DND-41 (cell line): ENCODE data around the gene PIK3CB.

Experiments
- ATAC-seq: fragments of 200-7000 bp; cut with Tn5 transposase; 3 replicates; pipeline ENCODE4 v1.9.1; 2021; ENCODE audit warnings: low read depth; ENCODE audit not compliant: insufficient read depth
- DNase-seq: peaks from one replicate; pipeline ENCODE4 v3.0.0-alpha.2; 2020
- H2AFZ ChIP-seq: 2 replicates; pipeline ENCODE4 v1.6.0; 2012; ENCODE audit warnings: low read depth, low read length
- H3K27ac ChIP-seq: 2 replicates; pipeline ENCODE4 v1.5.1; 2012; ENCODE audit warnings: low read length, inconsistent platforms
- H3K27me3 ChIP-seq: fragments of 200-600 bp; sonication (generic); 2 replicates; pipeline ENCODE4 v1.6.0; 2012; ENCODE audit warnings: low read length, mild to moderate bottlenecking, inconsistent platforms; ENCODE audit not compliant: insufficient read depth, poor library complexity
- H3K36me3 ChIP-seq: 2 replicates; pipeline ENCODE4 v1.5.1; 2012; ENCODE audit warnings: low read length, inconsistent platforms; ENCODE audit not compliant: insufficient read depth
- H3K4me1 ChIP-seq: 2 replicates; pipeline ENCODE4 v1.5.1; 2012; ENCODE audit warnings: mild to moderate bottlenecking, low read length; ENCODE audit not compliant: insufficient read depth
- H3K4me2 ChIP-seq: 2 replicates; pipeline ENCODE4 v1.6.0; 2012; ENCODE audit warnings: mild to moderate bottlenecking, moderate library complexity, low read length, inconsistent platforms; ENCODE audit not compliant: insufficient read depth
- H3K4me3 ChIP-seq, 2 experiments: fragments of 200-600 bp in 1 of 2; shearing (Covaris generic) in 1 of 2; 2 replicates each; pipeline ENCODE4 v1.5.1; 2012 to 2016; ENCODE audit warnings: inconsistent platforms in 2 of 2, low read length in 2 of 2, mild to moderate bottlenecking in 2 of 2, low read depth in 1 of 2, moderate library complexity in 1 of 2
- H3K79me2 ChIP-seq: 2 replicates; pipeline ENCODE4 v1.6.0; 2012; ENCODE audit warnings: low read length, inconsistent platforms; ENCODE audit not compliant: insufficient read depth
- H3K9ac ChIP-seq: 2 replicates; pipeline ENCODE4 v1.6.0; 2012; ENCODE audit warnings: low read depth, mild to moderate bottlenecking, inconsistent platforms, low read length, moderate library complexity
- H3K9me3 ChIP-seq: 2 replicates; pipeline ENCODE4 v1.5.1; 2012; ENCODE audit warnings: low read length, moderate library complexity, mild to moderate bottlenecking, inconsistent platforms; ENCODE audit not compliant: insufficient read depth, severe bottlenecking
- H4K20me1 ChIP-seq: 2 replicates; pipeline ENCODE4 v1.6.0; 2012; ENCODE audit warnings: low read length; ENCODE audit not compliant: insufficient read depth
- EZH2 ChIP-seq: IDR thresholded peaks from 3 replicates; pipeline ENCODE4 v1.6.1; 2012; ENCODE audit warnings: borderline replicate concordance, low read depth, mild to moderate bottlenecking, moderate library complexity, low read length, inconsistent platforms; ENCODE audit not compliant: severe bottlenecking
- TF ChIP-seq, protein P1 (sequence below): IDR thresholded peaks from 2 replicates; pipeline ENCODE4 v1.5.1; 2012; ENCODE audit warnings: borderline replicate concordance, low read length, moderate library complexity, mild to moderate bottlenecking; ENCODE audit not compliant: poor library complexity, severe bottlenecking; ENCODE audit errors: extremely low read depth

Gene PIK3CB

DNA sequence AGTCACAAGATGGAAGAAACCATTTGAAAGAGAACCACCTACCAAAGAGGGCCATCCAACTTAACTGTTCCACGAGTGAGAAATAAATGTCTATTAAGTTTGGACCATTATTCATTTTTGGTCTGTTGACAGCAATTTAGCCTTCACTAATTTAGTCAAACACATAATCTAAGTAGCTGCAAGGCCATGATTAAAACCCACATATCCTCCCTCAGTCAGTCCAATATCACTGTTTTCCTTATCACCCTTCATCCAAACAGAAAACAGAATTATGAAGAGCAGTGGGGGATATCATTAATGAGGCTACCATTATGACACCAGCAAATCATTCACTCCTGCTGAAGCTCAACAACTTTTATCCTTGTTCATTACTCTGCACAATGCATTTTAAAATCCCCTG lies 52.0 kb downstream of the PIK3CB start:
- ATAC-seq (no peak), DNase-seq (no peak)
- peaks cover 19% of the 10 kb centered on the region for H3K4me1 ChIP-seq
- H3K79me2 ChIP-seq, result peaks cover 15% of the 10 kb centered on the region
- no peak overlapping the region for H3K4me3 ChIP-seq
- peaks cover 4% of the 10 kb centered on the region; the same call in 1 of the 2 replicates for H3K36me3 ChIP-seq
- 0 out of 2 replicates have a peak, but pooled peaks cover 3% of the 10 kb centered on the region for H4K20me1 ChIP-seq
- no peak overlapping the region for H3K27ac ChIP-seq
- H3K9me3 ChIP-seq, result no peaks in the 10 kb centered on the region
- H3K27me3 ChIP-seq, result no peaks in the 10 kb centered on the region
- no peak overlapping the region for H3K9ac ChIP-seq
- H2AFZ ChIP-seq, result no peak overlapping the region
- H3K4me2 ChIP-seq, result no peak overlapping the region
- no peak for TF ChIP-seq EZH2
- TF ChIP-seq, protein P1, sequence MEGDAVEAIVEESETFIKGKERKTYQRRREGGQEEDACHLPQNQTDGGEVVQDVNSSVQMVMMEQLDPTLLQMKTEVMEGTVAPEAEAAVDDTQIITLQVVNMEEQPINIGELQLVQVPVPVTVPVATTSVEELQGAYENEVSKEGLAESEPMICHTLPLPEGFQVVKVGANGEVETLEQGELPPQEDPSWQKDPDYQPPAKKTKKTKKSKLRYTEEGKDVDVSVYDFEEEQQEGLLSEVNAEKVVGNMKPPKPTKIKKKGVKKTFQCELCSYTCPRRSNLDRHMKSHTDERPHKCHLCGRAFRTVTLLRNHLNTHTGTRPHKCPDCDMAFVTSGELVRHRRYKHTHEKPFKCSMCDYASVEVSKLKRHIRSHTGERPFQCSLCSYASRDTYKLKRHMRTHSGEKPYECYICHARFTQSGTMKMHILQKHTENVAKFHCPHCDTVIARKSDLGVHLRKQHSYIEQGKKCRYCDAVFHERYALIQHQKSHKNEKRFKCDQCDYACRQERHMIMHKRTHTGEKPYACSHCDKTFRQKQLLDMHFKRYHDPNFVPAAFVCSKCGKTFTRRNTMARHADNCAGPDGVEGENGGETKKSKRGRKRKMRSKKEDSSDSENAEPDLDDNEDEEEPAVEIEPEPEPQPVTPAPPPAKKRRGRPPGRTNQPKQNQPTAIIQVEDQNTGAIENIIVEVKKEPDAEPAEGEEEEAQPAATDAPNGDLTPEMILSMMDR, result no peak

GRCh38 chr3:138781012-138781470 lies 53.7 kb downstream of the PIK3CB start:
- Histone ChIP-seq H3K27ac (peak overlapping the region; percentile 68), H3K4me2 (peak overlapping the region; percentile 56), H3K4me3 (no peak overlapping the region), H4K20me1 (0 out of 2 replicates have a peak, but pooled peaks cover 3% of the 10 kb centered on the region), H2AFZ (no peak overlapping the region), H3K27me3 (no peaks in the 10 kb centered on the region), H3K4me1 (peaks cover 19% of the 10 kb centered on the region), H3K9ac (0 out of 2 replicates have a peak overlapping the region, but pooled peaks have one; percentile 21), H3K9me3 (no peaks in the 10 kb centered on the region), H3K79me2 (peaks cover 21% of the 10 kb centered on the region), H3K36me3 (no peaks in the 10 kb centered on the region; the same call in 1 of the 2 replicates)
- TF ChIP-seq, protein P1, result no peak
- no peak for TF ChIP-seq EZH2
- peak; percentile 73 for DNase-seq
- ATAC-seq, result peak; percentile 98

GRCh38 chr3:138778643-138779042 lies 56.1 kb downstream of the PIK3CB start:
- no peak overlapping the region for H3K9ac ChIP-seq
- no peak for TF ChIP-seq EZH2
- TF ChIP-seq, protein P1, result no peak
- H3K27ac ChIP-seq, result no peak overlapping the region
- no peak overlapping the region for H3K4me2 ChIP-seq
- peaks cover 23% of the 10 kb centered on the region for H3K79me2 ChIP-seq
- H3K36me3 ChIP-seq, result no peaks in the 10 kb centered on the region; the same call in 1 of the 2 replicates
- ATAC-seq, result no peak
- H2AFZ ChIP-seq, result no peak overlapping the region
- H4K20me1 ChIP-seq, result 0 out of 2 replicates have a peak, but pooled peaks cover 3% of the 10 kb centered on the region
- no peaks in the 10 kb centered on the region for H3K27me3 ChIP-seq
- no peaks in the 10 kb centered on the region for H3K9me3 ChIP-seq
- no peak for DNase-seq
- no peak overlapping the region for H3K4me3 ChIP-seq
- H3K4me1 ChIP-seq, result peaks cover 19% of the 10 kb centered on the region
